Activated CD4-positive, alpha-beta T cell treated with anti-CD3 and anti-CD28 coated beads, Interleukin-2, amount 10 ng/mL, durations not matched to agents 7 days and 5 days (primary cell): ENCODE data around the gene IL26. TPM values are rescaled to one million over a fixed set of nuclear protein-coding genes. Genes with fewer than 3 reads are reported as not detected.
"Not testable (repeated sequence)": the region's sequence is repeated elsewhere in the genome, so short reads cannot be mapped to it uniquely, and the experiment has no call there.

Experiments used
- CTCF ChIA-PET: fragments of 350-600 bp; sonication (Branson Sonifier 250); formaldehyde crosslinking; loops from one replicate; lab custom pipeline; 2021; ENCODE audit warnings: antibody characterized with exemption; lab: Charles Lee
- POLR2A ChIA-PET: fragments of 350-600 bp; sonication (Branson Sonifier 250); formaldehyde crosslinking; loops from one replicate; lab custom pipeline; 2021; ENCODE audit warnings: antibody characterized with exemption; lab: Charles Lee
- DNase-seq: peaks from one replicate; pipeline ENCODE4 v3.0.0-alpha.2; 2020
- H3K27ac Mint-ChIP-seq: one replicate; pipeline ENCODE4 v1.8.0; 2021; ENCODE audit warnings: mild to moderate bottlenecking, moderate library complexity, mixed read lengths
- H3K27me3 Mint-ChIP-seq: one replicate; pipeline ENCODE4 v1.8.0; 2021; ENCODE audit warnings: mixed read lengths
- H3K36me3 Mint-ChIP-seq: one replicate; pipeline ENCODE4 v1.8.0; 2021; ENCODE audit warnings: low read depth, mixed read lengths
- H3K4me1 Mint-ChIP-seq: one replicate; pipeline ENCODE4 v1.8.0; 2021; ENCODE audit warnings: mixed read lengths
- H3K4me3 Mint-ChIP-seq: one replicate; pipeline ENCODE4 v1.8.0; 2021; ENCODE audit warnings: mild to moderate bottlenecking, moderate library complexity, mixed read lengths
- H3K9me3 Mint-ChIP-seq: one replicate; pipeline ENCODE4 v1.8.0; 2021; ENCODE audit warnings: mixed read lengths
- total RNA-seq, 2 experiments: library from RNA; stranded (reverse); gene quantifications; one replicate each; pipeline ENCODE4 v1.2.3, GENCODE V29; 2021

The IL26 gene
- total RNA-seq, 2 experiments from 2014 or later, result 0.50 to 1.00 TPM

- ChIA-PET CTCF (interaction anchor here (0.6 to 2.0 kb wide), 3 partner anchors 31 to 183 kb away, joined by 3 to 5 read pairs (median 3); no protein-coding TSS in a partner anchor), POLR2A (no interaction called here)
- Mint-ChIP-seq H3K4me3 (no peak overlapping the region), H3K4me1 (peaks cover 15% of the 10 kb centered on the region), H3K36me3 (no peaks in the 10 kb centered on the region), H3K9me3 (no peaks in the 10 kb centered on the region), H3K27me3 (peaks cover 21% of the 10 kb centered on the region), H3K27ac (no peak overlapping the region)
- no peak for DNase-seq
Observed at GRCh38 chr12:68221497-68221896, 4.1 kb downstream of the IL26 start.

DNA sequence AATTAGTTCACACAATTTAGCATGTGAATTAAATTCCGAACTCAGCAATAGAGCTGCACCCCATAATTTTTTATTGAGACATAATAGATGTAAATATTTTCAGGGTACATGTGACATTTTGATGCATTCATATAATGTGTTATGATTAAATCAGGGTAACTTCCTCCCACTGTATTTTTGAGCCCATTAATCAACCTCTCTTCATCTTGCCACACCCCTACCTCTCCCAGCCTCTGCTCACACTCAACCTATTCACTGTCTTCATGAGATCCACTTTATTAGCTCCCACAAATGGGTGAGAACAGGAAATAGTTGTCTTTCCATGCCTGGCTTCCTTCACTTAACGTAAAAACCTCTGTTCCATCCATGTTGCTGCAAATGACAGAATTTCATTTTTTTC is 14.7 kb downstream of the IL26 start:
- CTCF ChIA-PET, result interaction anchor here (0.6 kb wide), 1 partner anchor 74 kb away, joined by 3 read pairs; no protein-coding TSS in a partner anchor
- Mint-ChIP-seq H3K36me3 (peaks cover 2% of the 10 kb centered on the region), H3K27ac (no peak overlapping the region), H3K9me3 (no peaks in the 10 kb centered on the region), H3K27me3 (peaks cover 32% of the 10 kb centered on the region), H3K4me3 (no peak overlapping the region), H3K4me1 (peaks cover 3% of the 10 kb centered on the region)
- DNase-seq, result no peak
- POLR2A ChIA-PET, result no interaction called here

- H3K4me1 Mint-ChIP-seq, POLR2A ChIA-PET, H3K4me3 Mint-ChIP-seq, H3K27ac Mint-ChIP-seq, DNase-seq, H3K36me3 Mint-ChIP-seq, H3K9me3 Mint-ChIP-seq: not testable (repeated sequence)
- peaks cover 33% of the 10 kb centered on the region for H3K27me3 Mint-ChIP-seq
- CTCF ChIA-PET, result interaction anchor here (1.4 kb wide), 1 partner anchor 16 kb away, joined by 3 read pairs; no protein-coding TSS in a partner anchor
Observed at GRCh38 chr12:68209048-68209728, 16.4 kb downstream of the IL26 start.

DNA sequence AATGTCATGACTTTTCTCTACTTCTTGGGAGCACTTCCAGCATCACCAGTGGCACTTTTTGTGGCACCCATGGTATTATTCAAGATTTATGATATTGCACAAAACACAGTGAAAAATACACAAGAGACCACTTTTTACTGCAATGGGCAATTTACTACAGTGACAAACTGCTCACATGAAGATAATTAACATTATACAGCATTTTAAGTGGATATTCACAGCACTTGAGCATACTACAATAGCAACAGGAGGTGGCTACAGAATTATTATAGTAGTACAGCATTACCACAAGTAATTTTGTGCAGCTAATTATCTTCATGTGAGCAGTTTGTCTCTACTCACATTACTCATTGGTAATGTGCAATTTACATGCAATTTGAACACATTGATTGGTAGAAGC is 18.3 kb downstream of the IL26 start:
- Mint-ChIP-seq H3K27me3 (peaks cover 23% of the 10 kb centered on the region), H3K4me3 (no peak overlapping the region), H3K36me3 (no peaks in the 10 kb centered on the region), H3K4me1 (peaks cover 16% of the 10 kb centered on the region), H3K9me3 (no peaks in the 10 kb centered on the region), H3K27ac (no peak overlapping the region)
- ChIA-PET CTCF (no interaction called here), POLR2A (no interaction called here)
- no peak for DNase-seq

GRCh38 chr12:68206446-68206845 is 19.2 kb downstream of the IL26 start:
- POLR2A ChIA-PET, result interaction anchor here (0.6 kb wide), 1 partner anchor 22 kb away, joined by 5 read pairs; no protein-coding TSS in a partner anchor
- H3K27me3 Mint-ChIP-seq, result peaks cover 18% of the 10 kb centered on the region
- DNase-seq, result no peak
- CTCF ChIA-PET, result interaction anchor here (1.6 to 1.7 kb wide), 2 partner anchors 9 to 16 kb away, joined by 3 to 4 read pairs; no protein-coding TSS in a partner anchor
- no peaks in the 10 kb centered on the region for H3K36me3 Mint-ChIP-seq
- no peaks in the 10 kb centered on the region for H3K9me3 Mint-ChIP-seq
- no peak overlapping the region for H3K4me3 Mint-ChIP-seq
- no peak overlapping the region for H3K27ac Mint-ChIP-seq
- peaks cover 13% of the 10 kb centered on the region for H3K4me1 Mint-ChIP-seq

DNA sequence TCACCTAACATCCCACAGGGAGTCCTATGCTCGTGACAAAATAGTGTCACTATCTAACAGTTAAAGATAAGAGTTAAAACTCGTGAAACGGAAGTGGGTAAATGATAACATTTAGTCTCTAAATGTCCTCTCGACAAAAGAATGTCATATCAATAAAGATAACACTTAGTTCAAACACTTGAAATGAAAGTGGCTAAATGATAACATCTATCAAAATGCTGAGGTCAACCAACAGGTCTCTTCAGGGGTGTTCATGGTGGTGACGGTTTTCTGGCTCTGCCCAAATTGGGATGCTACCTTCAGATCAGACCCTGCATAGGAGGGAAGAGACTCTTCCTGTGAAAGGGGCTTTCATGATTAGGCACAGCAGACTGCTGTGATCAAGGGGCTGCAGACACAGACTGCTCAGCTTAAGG is 22.1 kb downstream of the IL26 start:
- no peak overlapping the region for H3K27ac Mint-ChIP-seq
- POLR2A ChIA-PET, result no interaction called here
- CTCF ChIA-PET, result no interaction called here

DNA sequence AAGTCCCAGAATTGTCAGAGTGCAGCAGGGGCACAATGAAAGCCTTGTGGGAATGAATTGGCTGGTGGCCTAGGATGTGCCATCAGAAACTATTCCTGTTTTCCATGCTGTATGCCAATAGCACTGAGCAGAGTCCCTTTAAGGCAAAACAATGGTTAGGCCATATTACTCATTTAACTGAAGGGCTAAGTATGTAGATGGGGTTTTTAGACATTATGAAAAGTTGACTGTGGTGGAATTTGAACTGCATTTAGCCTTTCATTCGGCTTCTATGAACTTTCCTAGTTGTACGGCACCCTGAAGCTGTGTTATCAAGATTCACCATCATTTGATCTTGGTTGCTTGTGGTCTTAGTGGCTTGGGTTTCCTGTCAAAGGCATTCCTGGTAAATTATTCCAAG is 24.8 kb downstream of the IL26 start:
- Mint-ChIP-seq H3K4me3 (no peak overlapping the region), H3K9me3 (no peaks in the 10 kb centered on the region), H3K36me3 (no peaks in the 10 kb centered on the region), H3K27me3 (peaks cover 3% of the 10 kb centered on the region), H3K27ac (no peak overlapping the region), H3K4me1 (peaks cover 27% of the 10 kb centered on the region)
- DNase-seq, result no peak
- CTCF ChIA-PET, result no interaction called here
- POLR2A ChIA-PET, result no interaction called here

More for the DNA sequence above, 22.1 kb downstream of the IL26 start:
- H3K27me3 Mint-ChIP-seq, result peaks cover 13% of the 10 kb centered on the region
- no peaks in the 10 kb centered on the region for H3K36me3 Mint-ChIP-seq
- no peaks in the 10 kb centered on the region for H3K9me3 Mint-ChIP-seq
- H3K4me1 Mint-ChIP-seq, result peaks cover 27% of the 10 kb centered on the region
- no peak for DNase-seq
- no peak overlapping the region for H3K4me3 Mint-ChIP-seq

GRCh38 chr12:68199127-68199526 is 26.5 kb downstream of the IL26 start:
- no peak for DNase-seq
- ChIA-PET POLR2A (interaction anchor here (0.7 kb wide), 1 partner anchor 9 kb away, joined by 3 read pairs; no protein-coding TSS in a partner anchor), CTCF (interaction anchor here (0.9 to 2.3 kb wide), 3 partner anchors 11 to 158 kb away, joined by 3 to 5 read pairs (median 4); no protein-coding TSS in a partner anchor)
- peaks cover 27% of the 10 kb centered on the region for H3K4me1 Mint-ChIP-seq
- H3K27ac Mint-ChIP-seq, result no peak overlapping the region
- no peaks in the 10 kb centered on the region for H3K36me3 Mint-ChIP-seq
- peaks cover 3% of the 10 kb centered on the region for H3K9me3 Mint-ChIP-seq
- H3K27me3 Mint-ChIP-seq, result no peaks in the 10 kb centered on the region
- H3K4me3 Mint-ChIP-seq, result no peak overlapping the region

DNA sequence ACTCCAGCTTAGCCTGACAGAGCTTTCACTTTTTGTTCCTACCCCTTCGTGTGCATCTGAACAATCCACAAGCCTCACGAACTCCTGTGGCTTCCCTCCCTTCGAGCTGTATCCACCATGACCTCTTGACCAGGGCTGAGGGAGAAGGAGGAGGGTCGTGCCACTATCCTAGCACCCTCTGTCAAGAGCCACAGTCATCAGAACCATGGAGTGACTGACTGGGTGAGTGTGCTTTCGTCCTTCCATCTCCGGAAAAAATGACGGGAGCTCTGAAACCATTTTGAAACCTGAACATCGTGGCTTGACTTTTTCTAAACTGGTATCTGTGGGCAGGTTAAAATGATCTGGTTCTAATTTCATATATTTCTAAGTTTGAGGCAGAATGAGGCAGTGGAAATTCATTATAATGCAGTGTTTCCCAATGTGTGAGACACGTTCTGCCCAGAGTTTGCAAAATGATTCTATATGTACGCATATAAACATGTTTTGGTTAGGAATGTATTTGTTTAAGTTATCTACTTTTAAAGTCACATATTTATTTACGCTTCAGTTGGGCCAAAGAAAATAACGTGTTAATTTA is 27.0 kb downstream of the IL26 start:
- CTCF ChIA-PET, result interaction anchor here (1.4 to 2.3 kb wide), 2 partner anchors 79 to 158 kb away, joined by 4 to 5 read pairs; no protein-coding TSS in a partner anchor
- peak overlapping the region; percentile 39 for H3K4me3 Mint-ChIP-seq
- no peak for DNase-seq

GRCh38 chr12:68190301-68190700 is 35.3 kb downstream of the IL26 start:
- Mint-ChIP-seq H3K4me3 (peak overlapping the region; percentile 6), H3K27me3 (peaks cover 12% of the 10 kb centered on the region), H3K36me3 (no peaks in the 10 kb centered on the region), H3K27ac (no peak overlapping the region), H3K9me3 (peaks cover 18% of the 10 kb centered on the region), H3K4me1 (peaks cover 22% of the 10 kb centered on the region)
- no peak for DNase-seq
- ChIA-PET CTCF (interaction anchor here (2.1 kb wide), 1 partner anchor 9 kb away, joined by 7 read pairs; no protein-coding TSS in a partner anchor), POLR2A (interaction anchor here (0.6 kb wide), 1 partner anchor 9 kb away, joined by 3 read pairs; no protein-coding TSS in a partner anchor)

More for the DNA sequence above, 27.0 kb downstream of the IL26 start:
- POLR2A ChIA-PET, result no interaction called here
- peaks cover 24% of the 10 kb centered on the region for H3K4me1 Mint-ChIP-seq
- peaks cover 2% of the 10 kb centered on the region for H3K27me3 Mint-ChIP-seq
- H3K9me3 Mint-ChIP-seq, result peaks cover 3% of the 10 kb centered on the region
- no peaks in the 10 kb centered on the region for H3K36me3 Mint-ChIP-seq
- peak overlapping the region; percentile 82 for H3K27ac Mint-ChIP-seq

- Mint-ChIP-seq H3K27me3 (peaks cover 12% of the 10 kb centered on the region), H3K4me1 (peaks cover 22% of the 10 kb centered on the region), H3K4me3 (peak overlapping the region; percentile 21), H3K9me3 (peaks cover 18% of the 10 kb centered on the region), H3K36me3 (no peaks in the 10 kb centered on the region), H3K27ac (peak overlapping the region; percentile 65)
- POLR2A ChIA-PET, result no interaction called here
- DNase-seq, result peak; percentile 42
- CTCF ChIA-PET, result interaction anchor here (0.5 to 1.6 kb wide), 2 partner anchors 32 to 34 kb away, joined by 3 to 6 read pairs; no protein-coding TSS in a partner anchor
Observed at GRCh38 chr12:68189821-68190242, 35.8 kb downstream of the IL26 start.

GRCh38 chr12:68185598-68185997 is 40.0 kb downstream of the IL26 start:
- peaks cover 33% of the 10 kb centered on the region for H3K4me1 Mint-ChIP-seq
- no peak for DNase-seq
- peaks cover 3% of the 10 kb centered on the region for H3K36me3 Mint-ChIP-seq
- H3K27me3 Mint-ChIP-seq, result peaks cover 9% of the 10 kb centered on the region
- ChIA-PET CTCF (no interaction called here), POLR2A (no interaction called here)
- H3K4me3 Mint-ChIP-seq, result no peak overlapping the region
- peaks cover 9% of the 10 kb centered on the region for H3K9me3 Mint-ChIP-seq
- no peak overlapping the region for H3K27ac Mint-ChIP-seq
